Measurements from ENCODE around the gene GPSM1. TPM values are rescaled to one million over a fixed set of nuclear protein-coding genes. Genes with fewer than 3 reads are reported as not detected.

The GPSM1 gene
- total RNA-seq, 2 experiments from 2014 or later: 9.1 to 11.0 TPM

GRCh38 chr9:136378170-136379002 is 51.0 kb downstream of the GPSM1 start:
- no peak overlapping the region for H3K4me3 Mint-ChIP-seq
- H3K27ac Mint-ChIP-seq: no peak overlapping the region
- peaks cover 3% of the 10 kb centered on the region for H3K36me3 Mint-ChIP-seq
- H3K4me1 Mint-ChIP-seq: no peaks in the 10 kb centered on the region
- H3K9me3 Mint-ChIP-seq: no peaks in the 10 kb centered on the region
- H3K27me3 Mint-ChIP-seq: no peaks in the 10 kb centered on the region
- DNase-seq: no peak

- no peak overlapping the region for H3K27ac Mint-ChIP-seq
- peaks cover 5% of the 10 kb centered on the region for H3K36me3 Mint-ChIP-seq
- no peaks in the 10 kb centered on the region for H3K27me3 Mint-ChIP-seq
- DNase-seq: no peak
- no peak overlapping the region for H3K4me3 Mint-ChIP-seq
- no peaks in the 10 kb centered on the region for H3K4me1 Mint-ChIP-seq
- H3K9me3 Mint-ChIP-seq: no peaks in the 10 kb centered on the region
Observed at GRCh38 chr9:136379003-136379287, 51.6 kb downstream of the GPSM1 start.

GRCh38 chr9:136379401-136379800 is 52.1 kb downstream of the GPSM1 start:
- no peaks in the 10 kb centered on the region for H3K9me3 Mint-ChIP-seq
- DNase-seq: no peak
- no peak overlapping the region for H3K27ac Mint-ChIP-seq
- peaks cover 7% of the 10 kb centered on the region for H3K36me3 Mint-ChIP-seq
- no peak overlapping the region for H3K4me3 Mint-ChIP-seq
- H3K27me3 Mint-ChIP-seq: no peaks in the 10 kb centered on the region
- no peaks in the 10 kb centered on the region for H3K4me1 Mint-ChIP-seq

- H3K27ac Mint-ChIP-seq: no peak overlapping the region
- H3K4me1 Mint-ChIP-seq: peaks cover 4% of the 10 kb centered on the region
- H3K4me3 Mint-ChIP-seq: no peak overlapping the region
- peaks cover 10% of the 10 kb centered on the region for H3K36me3 Mint-ChIP-seq
- H3K9me3 Mint-ChIP-seq: no peaks in the 10 kb centered on the region
- no peak for DNase-seq
- no peaks in the 10 kb centered on the region for H3K27me3 Mint-ChIP-seq
Observed at GRCh38 chr9:136379891-136380290, 52.6 kb downstream of the GPSM1 start.

GRCh38 chr9:136380381-136380780 is 53.0 kb downstream of the GPSM1 start:
- no peak for DNase-seq
- no peak overlapping the region for H3K27ac Mint-ChIP-seq
- peaks cover 14% of the 10 kb centered on the region for H3K36me3 Mint-ChIP-seq

GRCh38 chr9:136381311-136381710 is 54.0 kb downstream of the GPSM1 start:
- Mint-ChIP-seq H3K9me3 (no peaks in the 10 kb centered on the region), H3K27ac (no peak overlapping the region), H3K4me1 (peaks cover 18% of the 10 kb centered on the region), H3K27me3 (no peaks in the 10 kb centered on the region), H3K4me3 (no peak overlapping the region), H3K36me3 (peaks cover 21% of the 10 kb centered on the region)
- DNase-seq: no peak

More at GRCh38 chr9:136380381-136380780, 53.0 kb downstream of the GPSM1 start:
- H3K4me1 Mint-ChIP-seq: peaks cover 9% of the 10 kb centered on the region
- H3K9me3 Mint-ChIP-seq: no peaks in the 10 kb centered on the region
- no peak overlapping the region for H3K4me3 Mint-ChIP-seq
- H3K27me3 Mint-ChIP-seq: no peaks in the 10 kb centered on the region

- Mint-ChIP-seq H3K27ac (no peak overlapping the region), H3K4me3 (no peak overlapping the region), H3K4me1 (peaks cover 20% of the 10 kb centered on the region), H3K9me3 (no peaks in the 10 kb centered on the region), H3K36me3 (peaks cover 27% of the 10 kb centered on the region), H3K27me3 (no peaks in the 10 kb centered on the region)
- DNase-seq: no peak
Observed at GRCh38 chr9:136381966-136382513, 54.7 kb downstream of the GPSM1 start.

- DNase-seq: no peak
- H3K4me1 Mint-ChIP-seq: peaks cover 20% of the 10 kb centered on the region
- peaks cover 36% of the 10 kb centered on the region for H3K36me3 Mint-ChIP-seq
- H3K27me3 Mint-ChIP-seq: no peaks in the 10 kb centered on the region
- no peak overlapping the region for H3K27ac Mint-ChIP-seq
- H3K9me3 Mint-ChIP-seq: no peaks in the 10 kb centered on the region
- H3K4me3 Mint-ChIP-seq: no peak overlapping the region
Observed at GRCh38 chr9:136383436-136383835, 56.1 kb downstream of the GPSM1 start.

- DNase-seq: peak; percentile 57
- H3K27ac Mint-ChIP-seq: peak overlapping the region; percentile 59
- H3K4me1 Mint-ChIP-seq: peaks cover 20% of the 10 kb centered on the region
- H3K27me3 Mint-ChIP-seq: no peaks in the 10 kb centered on the region
- H3K36me3 Mint-ChIP-seq: peaks cover 42% of the 10 kb centered on the region
- no peak overlapping the region for H3K4me3 Mint-ChIP-seq
- H3K9me3 Mint-ChIP-seq: no peaks in the 10 kb centered on the region
Observed at GRCh38 chr9:136385015-136385414, 57.7 kb downstream of the GPSM1 start.

- H3K9me3 Mint-ChIP-seq: no peaks in the 10 kb centered on the region
- peaks cover 20% of the 10 kb centered on the region for H3K4me1 Mint-ChIP-seq
Observed at GRCh38 chr9:136386018-136386417, 58.7 kb downstream of the GPSM1 start.

GRCh38 chr9:136387217-136387616 is 59.9 kb downstream of the GPSM1 start:
- H3K27me3 Mint-ChIP-seq: no peaks in the 10 kb centered on the region
- H3K4me3 Mint-ChIP-seq: no peak overlapping the region
- no peak for DNase-seq
- no peaks in the 10 kb centered on the region for H3K9me3 Mint-ChIP-seq
- H3K27ac Mint-ChIP-seq: no peak overlapping the region
- H3K36me3 Mint-ChIP-seq: peaks cover 50% of the 10 kb centered on the region
- peaks cover 20% of the 10 kb centered on the region for H3K4me1 Mint-ChIP-seq

More at GRCh38 chr9:136386018-136386417, 58.7 kb downstream of the GPSM1 start:
- Mint-ChIP-seq H3K27ac (no peak overlapping the region), H3K4me3 (no peak overlapping the region), H3K36me3 (peaks cover 43% of the 10 kb centered on the region), H3K27me3 (no peaks in the 10 kb centered on the region)
- no peak for DNase-seq

GRCh38 chr9:136389396-136389795 is 62.1 kb downstream of the GPSM1 start:
- Mint-ChIP-seq H3K36me3 (peaks cover 45% of the 10 kb centered on the region), H3K27ac (no peak overlapping the region), H3K4me3 (no peak overlapping the region), H3K27me3 (no peaks in the 10 kb centered on the region), H3K9me3 (no peaks in the 10 kb centered on the region), H3K4me1 (peaks cover 20% of the 10 kb centered on the region)
- no peak for DNase-seq

GRCh38 chr9:136391737-136392537 is 64.6 kb downstream of the GPSM1 start:
- peaks cover 30% of the 10 kb centered on the region for H3K36me3 Mint-ChIP-seq
- no peak overlapping the region for H3K4me3 Mint-ChIP-seq
- no peaks in the 10 kb centered on the region for H3K27me3 Mint-ChIP-seq
- no peak overlapping the region for H3K27ac Mint-ChIP-seq
- no peaks in the 10 kb centered on the region for H3K9me3 Mint-ChIP-seq
- no peaks in the 10 kb centered on the region for H3K4me1 Mint-ChIP-seq
- no peak for DNase-seq

GRCh38 chr9:136392538-136393449 is 65.5 kb downstream of the GPSM1 start:
- no peaks in the 10 kb centered on the region for H3K9me3 Mint-ChIP-seq
- H3K27ac Mint-ChIP-seq: no peak overlapping the region
- DNase-seq: no peak
- H3K4me3 Mint-ChIP-seq: no peak overlapping the region
- H3K36me3 Mint-ChIP-seq: peaks cover 26% of the 10 kb centered on the region
- no peaks in the 10 kb centered on the region for H3K27me3 Mint-ChIP-seq
- peaks cover 1% of the 10 kb centered on the region for H3K4me1 Mint-ChIP-seq
